ENCODE data around the gene ASTL. TPM values are rescaled to one million over a fixed set of nuclear protein-coding genes. Genes with fewer than 3 reads are reported as not detected.

The ASTL gene
- total RNA-seq, 1 donor from 2014 or later = not detected

- DNase-seq (ENCODE audit: low read depth) = no peak
- TF ChIP-seq CTCF (IDR thresholded peaks at IDR 0.05; ENCODE audit: insufficient read depth, low read length, severe bottlenecking) = no peak
- Histone ChIP-seq H3K36me3 (ENCODE audit: control insufficient read depth, insufficient read depth, low read length) (no peaks in the 10 kb centered on the region), H3K27me3 (ENCODE audit: control insufficient read depth, insufficient read depth, low read length) (no peaks in the 10 kb centered on the region), H3K4me3 (ENCODE audit: low read depth, low read length) (no peak overlapping the region)
- no peak for FAIRE-seq
These were observed 11.8 kb upstream of the ASTL start for GRCh38 chr2:96150007-96150640.

- DNase-seq (ENCODE audit: low read depth) (peak; percentile 92), FAIRE-seq (no peak)
- Histone ChIP-seq H3K27me3 (ENCODE audit: control insufficient read depth, insufficient read depth, low read length) (no peaks in the 10 kb centered on the region), H3K4me3 (ENCODE audit: low read depth, low read length) (no peak overlapping the region), H3K36me3 (ENCODE audit: control insufficient read depth, insufficient read depth, low read length) (peaks cover 4% of the 10 kb centered on the region)
- no peak for TF ChIP-seq CTCF (IDR thresholded peaks at IDR 0.05; ENCODE audit: insufficient read depth, low read length, severe bottlenecking)
These were observed 10.3 kb upstream of the ASTL start for GRCh38 chr2:96148410-96149217.

GRCh38 chr2:96147593-96148201, 9.4 kb upstream of the ASTL start:
- TF ChIP-seq CTCF (IDR thresholded peaks at IDR 0.05; ENCODE audit: insufficient read depth, low read length, severe bottlenecking) = no peak
- no peak for DNase-seq (ENCODE audit: low read depth)
- no peak for FAIRE-seq
- no peak overlapping the region for H3K4me3 ChIP-seq (ENCODE audit: low read depth, low read length)
- H3K36me3 ChIP-seq (ENCODE audit: control insufficient read depth, insufficient read depth, low read length) = peaks cover 8% of the 10 kb centered on the region
- no peaks in the 10 kb centered on the region for H3K27me3 ChIP-seq (ENCODE audit: control insufficient read depth, insufficient read depth, low read length)

GRCh38 chr2:96146881-96147592, 8.7 kb upstream of the ASTL start:
- FAIRE-seq = no peak
- Histone ChIP-seq H3K4me3 (ENCODE audit: low read depth, low read length) (no peak overlapping the region), H3K36me3 (ENCODE audit: control insufficient read depth, insufficient read depth, low read length) (peaks cover 8% of the 10 kb centered on the region), H3K27me3 (ENCODE audit: control insufficient read depth, insufficient read depth, low read length) (no peaks in the 10 kb centered on the region)
- no peak for TF ChIP-seq CTCF (IDR thresholded peaks at IDR 0.05; ENCODE audit: insufficient read depth, low read length, severe bottlenecking)
- peak; percentile 29 for DNase-seq (ENCODE audit: low read depth)

- FAIRE-seq (no peak), DNase-seq (ENCODE audit: low read depth) (peak; percentile 52)
- Histone ChIP-seq H3K4me3 (ENCODE audit: low read depth, low read length) (no peak overlapping the region), H3K27me3 (ENCODE audit: control insufficient read depth, insufficient read depth, low read length) (no peaks in the 10 kb centered on the region), H3K36me3 (ENCODE audit: control insufficient read depth, insufficient read depth, low read length) (peaks cover 8% of the 10 kb centered on the region)
- TF ChIP-seq CTCF (IDR thresholded peaks at IDR 0.05; ENCODE audit: insufficient read depth, low read length, severe bottlenecking) = no peak
These were observed 8.0 kb upstream of the ASTL start for GRCh38 chr2:96146153-96146880.

Data from bronchial epithelial cell (primary cell).